AG08396 (cell line): ENCODE measurements around the gene MBTPS1.

Source experiments
- DNase-seq: peaks from one replicate; pipeline ENCODE4 v3.0.0; 2012; ENCODE audit warnings: low spot score, mixed read lengths

Gene MBTPS1

DNA sequence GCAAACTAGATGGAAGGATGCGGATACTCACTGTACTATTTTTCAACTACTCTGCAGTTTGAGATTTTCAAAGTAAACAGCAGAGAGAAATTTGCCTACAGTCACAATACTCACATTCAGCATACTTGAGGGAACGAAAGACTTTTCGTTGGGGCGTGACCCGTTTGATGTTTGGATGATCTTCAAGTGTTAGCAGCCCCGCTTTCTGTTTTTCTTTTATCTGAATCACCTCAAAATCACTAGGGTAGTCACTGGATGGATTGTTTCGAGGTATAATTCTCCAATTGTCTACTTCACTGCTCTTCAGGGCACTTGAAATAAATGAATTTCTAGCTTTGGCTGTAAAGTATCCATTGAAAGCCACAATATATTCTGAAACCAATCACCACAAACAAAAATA lies 17.8 kb downstream of the MBTPS1 start:
- DNase-seq = no peak

- no peak for DNase-seq
Observed at GRCh38 chr16:84096447-84097005, 20.2 kb downstream of the MBTPS1 start.

GRCh38 chr16:84095466-84095865 lies 21.3 kb downstream of the MBTPS1 start:
- DNase-seq = no peak

DNA sequence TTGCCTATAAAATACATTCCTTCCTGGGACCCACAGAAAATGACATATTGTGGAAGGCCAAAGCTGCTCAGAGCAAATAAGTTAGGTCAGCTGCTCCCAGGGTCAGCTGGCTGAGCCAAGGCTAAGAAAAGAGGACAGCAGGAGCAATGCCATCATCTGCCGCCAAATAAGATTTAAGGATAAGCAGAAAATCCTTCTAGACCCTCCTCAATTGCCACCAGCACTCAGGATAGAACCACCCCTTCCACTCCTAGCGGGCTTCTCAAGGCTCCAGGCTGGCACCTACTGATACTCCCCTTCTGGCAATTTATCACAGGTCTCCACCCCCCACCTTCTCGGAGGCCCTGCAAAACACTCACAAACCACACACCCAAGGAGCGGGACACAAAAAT lies 22.9 kb downstream of the MBTPS1 start:
- DNase-seq = no peak

GRCh38 chr16:84093120-84093878 lies 23.4 kb downstream of the MBTPS1 start:
- no peak for DNase-seq

DNA sequence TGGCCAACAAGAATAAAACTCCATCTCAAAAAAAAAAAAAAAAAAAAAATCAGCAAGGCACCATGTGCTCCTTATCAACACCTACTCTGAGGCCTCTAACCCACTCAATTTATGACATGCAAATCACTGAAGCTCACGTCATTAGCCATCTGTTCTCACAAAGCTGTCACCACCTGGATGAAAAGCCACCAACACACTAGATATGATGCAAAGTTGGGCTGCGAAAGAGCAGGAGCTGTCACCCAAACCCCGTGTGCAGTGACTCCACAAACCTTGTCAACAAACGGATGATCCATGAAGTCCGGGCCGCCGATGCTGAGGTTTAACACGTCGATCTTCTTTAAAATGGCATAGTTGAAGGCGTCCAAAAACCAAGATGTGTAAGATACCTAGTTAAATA lies 25.3 kb downstream of the MBTPS1 start:
- DNase-seq = no peak

DNA sequence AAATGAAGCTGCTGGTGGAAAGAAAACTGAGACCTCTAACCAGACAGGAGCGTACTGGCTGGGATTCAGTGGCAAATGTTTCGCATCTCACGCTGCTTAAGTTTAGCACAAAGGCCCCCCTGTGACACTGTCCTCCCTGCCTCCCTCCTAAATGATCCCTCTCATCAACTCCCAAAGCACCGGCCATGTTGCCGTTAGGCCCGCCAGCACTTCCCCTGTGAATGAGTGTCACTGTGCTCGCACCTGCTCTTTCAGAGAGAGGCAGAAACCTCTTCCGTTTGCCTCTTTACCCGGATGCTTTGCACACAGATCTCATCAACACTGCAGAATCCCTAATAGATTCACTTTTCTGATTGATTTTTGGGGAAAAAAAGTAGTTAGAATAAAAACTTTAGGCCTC lies 26.5 kb downstream of the MBTPS1 start:
- no peak for DNase-seq

DNA sequence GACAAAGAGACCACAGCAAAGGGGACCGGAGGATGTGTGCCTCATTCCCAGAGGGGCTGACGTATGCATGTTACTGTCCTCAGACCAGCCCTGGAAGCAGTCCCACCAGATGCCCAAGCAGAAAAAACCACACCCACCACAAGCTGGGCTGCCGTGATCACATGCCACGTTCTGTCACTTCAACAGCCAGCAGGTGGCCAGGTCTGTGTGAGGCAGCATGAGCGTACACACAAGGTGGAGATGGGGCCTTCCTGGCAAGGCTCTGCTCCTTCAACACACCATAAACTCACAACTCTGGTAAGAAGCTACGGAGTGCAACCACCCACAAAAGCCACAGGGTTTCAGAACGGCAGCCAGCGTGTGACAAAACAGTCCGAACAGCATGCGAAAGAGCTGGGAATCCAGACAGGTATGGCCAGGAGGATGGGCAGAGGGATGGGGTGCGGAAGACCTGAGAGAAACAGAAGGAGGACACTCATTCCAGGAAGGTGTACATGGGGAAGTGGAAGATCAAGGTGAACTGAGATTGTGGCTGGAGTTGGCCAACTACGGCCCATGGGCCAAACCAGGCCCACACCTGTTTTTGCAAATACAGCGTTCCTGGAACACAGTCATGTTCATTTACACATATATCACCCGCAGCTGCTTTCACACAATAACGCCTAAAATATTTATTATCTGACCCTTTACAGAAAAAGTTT lies 27.9 kb downstream of the MBTPS1 start:
- DNase-seq = no peak

DNA sequence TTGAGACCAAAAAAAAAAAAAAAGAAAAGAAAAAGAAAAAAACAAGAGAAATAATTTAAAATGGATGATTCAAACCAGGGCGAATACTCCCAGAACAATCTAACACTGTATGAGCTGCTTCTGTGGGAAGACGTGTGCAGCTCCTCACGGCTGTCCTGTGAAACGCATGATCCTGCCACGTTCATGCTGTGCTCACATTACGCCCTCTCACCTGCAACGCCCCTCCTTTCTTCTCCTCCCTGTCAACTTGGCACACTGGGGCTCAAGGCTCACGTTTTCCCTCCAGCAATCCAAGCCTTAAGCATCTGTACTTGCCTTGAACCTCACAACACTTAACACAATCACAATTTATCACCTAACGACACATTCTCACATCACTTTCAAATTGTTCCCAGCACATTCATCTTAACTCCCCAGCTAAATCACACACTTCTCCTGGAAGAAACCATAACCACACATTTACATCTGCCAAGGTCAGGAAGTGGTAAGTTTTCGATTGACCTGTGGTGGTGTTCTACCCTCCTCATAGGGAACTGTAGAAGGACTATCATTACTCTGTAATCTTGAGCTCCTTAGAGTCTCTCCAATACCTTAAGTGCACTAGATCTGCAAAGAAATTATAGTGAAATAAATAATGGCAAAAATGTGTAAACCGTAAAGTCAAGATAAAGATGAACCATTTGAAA lies 29.1 kb downstream of the MBTPS1 start:
- DNase-seq = no peak

DNA sequence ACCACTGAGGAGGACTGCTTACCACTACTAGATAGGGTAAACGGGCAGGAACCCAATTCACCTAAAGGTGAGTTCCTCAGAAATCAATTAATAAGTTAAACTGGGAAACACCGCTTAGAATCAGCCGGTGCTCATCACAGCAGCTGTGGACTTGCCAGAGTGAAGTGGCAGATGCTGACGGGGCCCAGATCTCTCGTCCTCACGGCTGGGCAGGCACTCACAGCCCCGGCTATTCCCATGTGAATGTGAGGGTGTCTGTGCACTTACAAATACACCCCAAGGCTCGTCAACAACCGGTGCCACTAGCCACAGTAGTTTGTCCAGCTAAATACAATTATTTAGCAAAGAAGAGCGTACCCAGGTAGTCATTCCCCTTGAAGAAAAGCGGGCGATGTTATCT lies 29.7 kb downstream of the MBTPS1 start:
- no peak for DNase-seq

GRCh38 chr16:84086341-84086740 lies 30.4 kb downstream of the MBTPS1 start:
- no peak for DNase-seq

DNA sequence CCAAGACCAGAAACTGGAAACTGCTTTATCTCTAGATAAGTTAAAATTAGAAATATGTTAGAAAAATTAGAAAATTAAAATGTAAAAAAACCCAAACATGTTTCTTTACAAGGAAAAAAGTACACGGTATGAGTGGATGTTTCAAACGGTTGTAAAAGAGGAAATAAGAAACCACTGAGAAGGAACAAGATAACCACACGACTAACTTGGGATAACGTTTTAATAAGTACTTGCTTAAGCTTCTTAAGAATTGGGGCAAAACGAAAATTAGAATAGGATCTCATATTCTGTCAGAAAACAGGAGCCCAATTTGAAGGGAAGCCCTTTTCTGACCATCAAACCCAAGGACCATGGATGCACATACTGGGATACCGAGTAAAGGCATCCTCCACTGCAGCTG lies 31.0 kb downstream of the MBTPS1 start:
- DNase-seq = no peak

- DNase-seq = no peak
Observed at GRCh38 chr16:84085271-84085667, 31.5 kb downstream of the MBTPS1 start.

DNA sequence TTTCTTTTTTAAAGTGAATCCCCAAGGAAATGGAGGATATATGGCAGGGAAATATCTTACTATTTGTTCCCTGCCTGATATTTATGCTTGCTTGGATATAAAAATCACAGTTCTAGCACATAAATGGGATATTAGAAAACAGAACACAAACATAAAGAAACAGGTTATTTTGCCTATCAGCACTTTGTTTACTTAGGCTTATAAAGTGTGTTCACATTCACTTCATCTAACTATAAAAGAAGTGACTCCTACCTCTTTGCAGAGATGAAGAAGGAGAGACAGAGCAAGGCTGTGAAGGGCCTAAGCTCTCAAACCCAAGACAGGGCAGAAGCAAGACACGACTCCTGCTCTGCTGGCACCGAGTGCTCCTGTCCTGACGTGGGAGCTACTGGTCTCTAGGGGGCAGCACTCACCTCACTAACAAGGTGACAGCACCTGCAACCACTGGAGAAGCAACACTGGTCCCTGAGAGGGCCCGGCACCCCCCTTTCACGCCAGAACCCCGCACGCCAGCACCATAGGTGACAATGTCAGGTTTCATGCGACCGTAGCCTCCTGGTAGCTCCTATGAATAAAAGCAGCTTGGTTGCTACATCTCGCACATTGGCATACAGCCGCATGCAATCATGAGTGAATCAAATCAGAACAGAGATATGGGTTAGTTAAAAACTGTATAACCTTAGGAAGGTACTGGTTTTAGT lies 32.0 kb downstream of the MBTPS1 start:
- DNase-seq = peak; percentile 70

GRCh38 chr16:84082835-84083569 lies 33.7 kb downstream of the MBTPS1 start:
- no peak for DNase-seq

DNA sequence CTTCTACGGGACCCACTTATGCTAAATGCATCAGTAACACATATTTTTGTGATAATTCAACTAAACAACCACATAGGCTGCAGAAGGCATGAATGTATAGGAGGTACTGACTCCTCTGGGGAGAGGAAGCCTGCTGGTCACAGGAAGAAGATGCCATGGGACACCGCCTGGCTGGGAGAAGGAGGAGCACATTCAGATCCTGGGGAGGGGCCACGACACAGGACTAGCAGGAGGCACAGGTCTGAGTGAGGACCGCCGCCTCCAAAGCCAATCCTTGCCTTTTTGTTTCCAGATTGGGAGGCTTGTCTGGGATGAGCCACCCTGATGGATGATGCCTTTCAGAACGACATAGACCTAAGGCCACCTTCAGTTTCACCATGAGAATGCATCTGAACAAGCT lies 34.6 kb downstream of the MBTPS1 start:
- DNase-seq = no peak

DNA sequence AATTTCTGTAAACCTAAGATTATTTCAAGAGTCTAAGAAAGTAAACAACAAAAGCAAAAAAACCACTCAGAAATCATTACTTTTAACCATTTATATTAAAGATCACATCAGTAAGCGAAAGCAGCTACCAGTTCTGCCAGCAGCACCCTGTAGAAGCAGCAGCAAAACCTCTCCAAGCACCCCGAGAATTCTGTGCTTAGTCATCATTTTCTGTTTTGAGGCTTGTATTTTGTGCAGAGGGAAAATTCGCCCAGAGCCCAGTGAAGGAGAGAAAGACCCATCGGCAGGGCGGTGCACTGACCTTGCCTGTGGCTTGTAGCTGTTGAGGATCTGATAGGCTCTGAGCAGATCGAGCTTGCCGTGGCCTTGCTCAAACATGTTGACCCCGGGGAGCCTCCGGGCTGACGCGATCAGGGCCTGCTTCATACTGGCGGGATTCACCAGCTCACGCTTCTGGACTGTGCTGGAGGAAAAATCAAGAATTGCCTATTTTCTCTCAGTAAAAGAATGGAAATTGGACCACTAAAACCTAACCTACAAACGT lies 35.2 kb downstream of the MBTPS1 start:
- DNase-seq = no peak

- no peak for DNase-seq
Observed at GRCh38 chr16:84080813-84081212, 35.9 kb downstream of the MBTPS1 start.

GRCh38 chr16:84080378-84080777 lies 36.4 kb downstream of the MBTPS1 start:
- DNase-seq = no peak

- no peak for DNase-seq
Observed at GRCh38 chr16:84079664-84080063, 37.1 kb downstream of the MBTPS1 start.

DNA sequence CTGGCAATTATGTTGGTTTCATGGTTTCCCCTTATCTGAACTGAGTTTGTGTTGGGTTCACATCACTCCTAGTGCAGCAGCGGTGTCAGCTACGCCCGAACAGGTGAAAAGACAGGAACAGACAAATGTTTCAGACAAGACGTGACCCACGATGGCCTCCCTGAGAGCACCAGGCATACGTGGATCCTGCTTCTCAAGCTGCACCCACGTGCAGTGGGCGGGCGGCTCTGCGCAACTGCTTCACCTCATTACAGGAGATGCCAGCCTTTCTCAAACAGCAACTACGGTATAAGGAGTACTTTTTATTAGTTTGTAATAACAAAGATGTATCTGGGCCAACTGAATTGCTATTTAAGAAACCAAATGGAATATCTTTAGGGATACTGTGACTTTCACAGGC lies 41.4 kb downstream of the MBTPS1 start:
- no peak for DNase-seq
